Measurements from ENCODE around the gene SPOCK1.

SPOCK1 gene

GRCh38 chr5:137439645-137440044 is 59.5 kb downstream of the SPOCK1 start:
- DNase-seq: no peak

GRCh38 chr5:137438932-137439331 is 60.2 kb downstream of the SPOCK1 start:
- DNase-seq: no peak

GRCh38 chr5:137437774-137438173 is 61.4 kb downstream of the SPOCK1 start:
- DNase-seq: no peak

GRCh38 chr5:137433539-137433938 is 65.6 kb downstream of the SPOCK1 start:
- DNase-seq: no peak

GRCh38 chr5:137432376-137432775 is 66.8 kb downstream of the SPOCK1 start:
- DNase-seq: no peak

GRCh38 chr5:137431051-137431450 is 68.1 kb downstream of the SPOCK1 start:
- no peak for DNase-seq

- DNase-seq: no peak
Observed at GRCh38 chr5:137415231-137415681, 83.9 kb downstream of the SPOCK1 start.

GRCh38 chr5:137414112-137414755 is 84.9 kb downstream of the SPOCK1 start:
- no peak for DNase-seq

GRCh38 chr5:137412136-137412535 is 87.0 kb downstream of the SPOCK1 start:
- no peak for DNase-seq

- no peak for DNase-seq
Observed at GRCh38 chr5:137410234-137411010, 88.7 kb downstream of the SPOCK1 start.

- no peak for DNase-seq
Observed at GRCh38 chr5:137409736-137410135, 89.4 kb downstream of the SPOCK1 start.

GRCh38 chr5:137407090-137407489 is 92.0 kb downstream of the SPOCK1 start:
- DNase-seq: no peak

GRCh38 chr5:137405393-137405792 is 93.7 kb downstream of the SPOCK1 start:
- no peak for DNase-seq

GRCh38 chr5:137403869-137404268 is 95.3 kb downstream of the SPOCK1 start:
- no peak for DNase-seq

- no peak for DNase-seq
Observed at GRCh38 chr5:137402436-137403187, 96.5 kb downstream of the SPOCK1 start.

- no peak for DNase-seq
Observed at GRCh38 chr5:137401946-137402345, 97.2 kb downstream of the SPOCK1 start.

- DNase-seq: no peak
Observed at GRCh38 chr5:137400571-137400970, 98.6 kb downstream of the SPOCK1 start.

- no peak for DNase-seq
Observed at GRCh38 chr5:137399911-137400310, 99.2 kb downstream of the SPOCK1 start.

- DNase-seq: no peak
Observed at GRCh38 chr5:137398751-137399150, 100.4 kb downstream of the SPOCK1 start.

GRCh38 chr5:137398154-137398553 is 101.0 kb downstream of the SPOCK1 start:
- DNase-seq: no peak

- DNase-seq: peak; percentile 70
Observed at GRCh38 chr5:137395011-137395755, 103.9 kb downstream of the SPOCK1 start.

- DNase-seq: no peak
Observed at GRCh38 chr5:137394380-137394779, 104.7 kb downstream of the SPOCK1 start.
